PC-3 (cell line): ENCODE results near the gene GFY. TPM values are rescaled to one million over a fixed set of nuclear protein-coding genes. Genes with fewer than 3 reads are reported as not detected.
A peak's percentile ranks its signal among the peaks of the same experiment; 100 is the strongest.

Experiments
- ATAC-seq: fragments of 200-7000 bp; cut with Tn5 transposase; 2 replicates; pipeline ENCODE4 v1.9.1; 2020; ENCODE audit warnings: mild to moderate bottlenecking, moderate library complexity
- BruUV-seq: library from RNA; stranded (reverse); fragments of 400-500 nt; replicated peaks from 2 replicates; lab custom pipeline; 2021; lab: Mats Ljungman, UMichigan
- CTCF ChIA-PET: fragments of 300-600 bp; sonication (Branson Sonifier 250); formaldehyde crosslinking; loops from one replicate; lab custom pipeline; 2022; ENCODE audit warnings: antibody characterized with exemption; lab: Charles Lee
- POLR2A ChIA-PET: fragments of 300-600 bp; sonication (Branson Sonifier 250); formaldehyde crosslinking; loops from one replicate; lab custom pipeline; 2022; ENCODE audit warnings: antibody characterized with exemption; ENCODE audit not compliant: unreplicated experiment; lab: Charles Lee
- DNase-seq: peaks from one replicate; pipeline ENCODE4 v3.0.0-alpha.2; 2015
- H2AFZ ChIP-seq: fragments of 300-600 bp; sonication (generic); 2 replicates; pipeline ENCODE4 v1.6.0; 2016; ENCODE audit warnings: antibody characterized with exemption, low read length
- H3F3A ChIP-seq: fragments of 300-600 bp; sonication (generic); one replicate; pipeline ENCODE4 v1.6.0; 2017; ENCODE audit warnings: antibody characterized with exemption, low read length, control low read depth, mild to moderate bottlenecking; ENCODE audit not compliant: unreplicated experiment
- H3K27ac ChIP-seq: fragments of 300-600 bp; sonication (generic); 2 replicates; pipeline ENCODE4 v1.5.1; 2016; ENCODE audit warnings: mild to moderate bottlenecking, low read length
- H3K27me3 ChIP-seq: fragments of 300-600 bp; sonication (generic); 2 replicates; pipeline ENCODE4 v1.6.1; 2016; ENCODE audit warnings: low read length, mixed read lengths
- H3K36me3 ChIP-seq: fragments of 300-600 bp; sonication (generic); 2 replicates; pipeline ENCODE4 v1.6.1; 2016; ENCODE audit warnings: low read depth, mixed run types, low read length, mixed read lengths
- H3K4me1 ChIP-seq: fragments of 300-600 bp; sonication (generic); 2 replicates; pipeline ENCODE4 v1.5.1; 2016; ENCODE audit warnings: low read length; ENCODE audit not compliant: insufficient read depth
- H3K4me2 ChIP-seq: fragments of 300-600 bp; sonication (generic); 2 replicates; pipeline ENCODE4 v1.6.0; 2016; ENCODE audit warnings: low read length
- H3K4me3 ChIP-seq: fragments of 300-600 bp; sonication (generic); 2 replicates; pipeline ENCODE4 v1.5.1; 2016; ENCODE audit warnings: mild to moderate bottlenecking, low read length, mixed read lengths
- H3K79me2 ChIP-seq: fragments of 300-600 bp; sonication (generic); 2 replicates; pipeline ENCODE4 v1.6.1; 2017; ENCODE audit warnings: low read length, mixed read lengths
- H3K9ac ChIP-seq: fragments of 300-600 bp; sonication (generic); 2 replicates; pipeline ENCODE4 v1.6.0; 2016; ENCODE audit warnings: mild to moderate bottlenecking, low read length
- H3K9me2 ChIP-seq: fragments of 300-600 bp; sonication (generic); replicated peaks from 2 replicates; pipeline ENCODE4 v1.6.1; 2016; ENCODE audit warnings: mixed run types, low read length, mixed read lengths
- H3K9me3 ChIP-seq: fragments of 300-600 bp; sonication (generic); 2 replicates; pipeline ENCODE4 v1.6.1; 2016; ENCODE audit warnings: low read length, mixed read lengths
- H4K20me1 ChIP-seq: fragments of 300-600 bp; sonication (generic); 2 replicates; pipeline ENCODE4 v1.6.1; 2016; ENCODE audit warnings: low read length, mixed read lengths
- CTCF ChIP-seq: fragments of 300-600 bp; sonication (generic); conservative IDR thresholded peaks from 2 replicates; pipeline ENCODE4 v1.5.1; 2017; ENCODE audit warnings: antibody characterized with exemption, low read depth, mild to moderate bottlenecking, low read length
- EZH2 ChIP-seq: fragments of 300-600 bp; sonication (generic); IDR thresholded peaks from one replicate; pipeline ENCODE4 v1.6.1; 2017; ENCODE audit warnings: antibody characterized with exemption, mild to moderate bottlenecking, low read length; ENCODE audit not compliant: unreplicated experiment
- EZH2phosphoT487 ChIP-seq: fragments of 300-600 bp; sonication (generic); IDR thresholded peaks from 2 replicates; pipeline ENCODE4 v1.6.1; 2018; ENCODE audit warnings: mild to moderate bottlenecking, antibody characterized with exemption, low read length, borderline replicate concordance
- intact Hi-C: fragments of 100-400 bp; cut with micrococcal nuclease; formaldehyde crosslinking; loops from 2 replicates; pipeline ENCODE4 v1.9.0; 2023
- total RNA-seq: library from RNA; depleted of rRNA; stranded (reverse); fragments of >200 nt; gene quantifications from 2 replicates; pipeline ENCODE4 v1.2.3, GENCODE V29; 2014

The GFY gene
- total RNA-seq, 1 experiment from 2014 or later: not detected

DNA sequence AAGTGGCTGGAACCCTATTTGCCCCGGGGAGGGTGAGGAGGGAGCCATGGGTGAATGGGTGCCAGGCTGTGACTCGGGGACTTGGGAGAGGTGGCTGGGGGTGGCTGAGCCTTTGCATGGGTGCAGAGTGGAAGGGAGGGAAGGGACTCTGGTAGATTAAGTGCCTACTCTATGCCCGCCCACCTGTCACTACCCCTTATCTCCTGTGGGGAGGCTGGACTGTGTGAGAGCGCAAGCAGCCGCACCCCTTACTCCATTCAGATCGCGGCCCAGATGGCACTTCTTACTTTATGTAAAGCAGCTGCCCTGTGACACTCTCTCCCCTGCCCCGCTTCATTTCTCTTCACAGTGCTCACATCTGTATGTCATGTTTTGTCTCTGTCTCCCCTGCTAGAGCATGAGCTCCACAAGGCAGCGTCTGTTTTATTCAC lies 34.2 kb upstream of the GFY start:
- 0 out of 2 replicates have a peak, but pooled peaks cover 3% of the 10 kb centered on the region for H3K4me1 ChIP-seq
- BruUV-seq: no TSS peak
- CTCF ChIA-PET: interaction anchor here (0.5 to 1.4 kb wide), 6 partner anchors 13 to 144 kb away, joined by 3 to 6 read pairs (median 5); no protein-coding TSS in a partner anchor
- H3K9me2 ChIP-seq: no peaks in the 10 kb centered on the region
- no peak for TF ChIP-seq EZH2phosphoT487
- TF ChIP-seq EZH2: no peak
- TF ChIP-seq CTCF: no peak
- no peak overlapping the region for H3K4me3 ChIP-seq
- H2AFZ ChIP-seq: no peak overlapping the region
- intact Hi-C loops: no loop called here
- no peaks in the 10 kb centered on the region for H3K36me3 ChIP-seq
- no peak for DNase-seq
- no peak overlapping the region for H3K9ac ChIP-seq
- H3K27ac ChIP-seq: no peak overlapping the region
- POLR2A ChIA-PET: no interaction called here
- H3K27me3 ChIP-seq: no peaks in the 10 kb centered on the region
- no peaks in the 10 kb centered on the region for H4K20me1 ChIP-seq
- no peaks in the 10 kb centered on the region for H3K9me3 ChIP-seq
- no peaks in the 10 kb centered on the region for H3K79me2 ChIP-seq
- no peak for ATAC-seq
- H3F3A ChIP-seq: no peaks in the 10 kb centered on the region
- H3K4me2 ChIP-seq: no peak overlapping the region

- CTCF ChIA-PET: interaction anchor here (0.5 to 1.4 kb wide), 9 partner anchors 12 to 250 kb away, joined by 3 to 6 read pairs (median 4); partner anchors contain the start of gene SCAF1
Observed at GRCh38 chr19:49391581-49392399, 33.4 kb upstream of the GFY start.

More at GRCh38 chr19:49391581-49392399, 33.4 kb upstream of the GFY start:
- peak; percentile 99 for ATAC-seq
- peak; percentile 95 for DNase-seq
- H3F3A ChIP-seq: no peaks in the 10 kb centered on the region
- no peaks in the 10 kb centered on the region for H3K27me3 ChIP-seq
- H4K20me1 ChIP-seq: no peaks in the 10 kb centered on the region
- H3K9me2 ChIP-seq: no peaks in the 10 kb centered on the region
- intact Hi-C loops: loop anchor here (1.0 to 2.0 kb wide), 2 partner anchors 29 to 52 kb away; partner anchors contain the start of genes DKKL1 and TEAD2
- H3K4me1 ChIP-seq: 0 out of 2 replicates have a peak, but pooled peaks cover 3% of the 10 kb centered on the region
- H3K27ac ChIP-seq: no peak overlapping the region
- POLR2A ChIA-PET: no interaction called here
- H2AFZ ChIP-seq: peak overlapping the region; percentile 56; the same call in 1 of the 2 replicates
- TF ChIP-seq EZH2 (no peak), EZH2phosphoT487 (no peak), CTCF (peak; percentile 99)
- no peak overlapping the region for H3K9ac ChIP-seq
- peak overlapping the region; percentile 48 for H3K4me2 ChIP-seq
- no peak overlapping the region for H3K4me3 ChIP-seq
- no peaks in the 10 kb centered on the region for H3K79me2 ChIP-seq
- BruUV-seq: no TSS peak
- H3K36me3 ChIP-seq: no peaks in the 10 kb centered on the region
- H3K9me3 ChIP-seq: no peaks in the 10 kb centered on the region
